Upper lobe of right lung (tissue), 1 donor: Measurements from ENCODE around the gene ROPN1. TPM values are rescaled to one million over a fixed set of nuclear protein-coding genes. Genes with fewer than 3 reads are reported as not detected.

ENCODE experiments used
- ATAC-seq: fragments of 200-7000 bp; cut with Tn5 transposase; one replicate; pipeline ENCODE4 v1.9.1; 2020; ENCODE audit warnings: mild to moderate bottlenecking, moderate library complexity
- DNase-seq: peaks from one replicate; pipeline ENCODE4 v3.0.0-alpha.2; 2020
- H3K27ac ChIP-seq: fragments of 200-600 bp; one replicate; pipeline ENCODE4 v1.8.0; 2022
- H3K27me3 ChIP-seq: fragments of 200-600 bp; one replicate; pipeline ENCODE4 v1.8.0; 2022; ENCODE audit warnings: mild to moderate bottlenecking
- H3K36me3 ChIP-seq: fragments of 200-600 bp; one replicate; pipeline ENCODE4 v1.8.0; 2022
- H3K4me1 ChIP-seq: fragments of 200-600 bp; one replicate; pipeline ENCODE4 v1.8.0; 2022
- H3K4me3 ChIP-seq: fragments of 200-600 bp; one replicate; pipeline ENCODE4 v1.8.0; 2022; ENCODE audit warnings: mild to moderate bottlenecking
- H3K9me3 ChIP-seq: fragments of 200-600 bp; one replicate; pipeline ENCODE4 v1.8.0; 2022
- CTCF ChIP-seq: fragments of 200-600 bp; IDR thresholded peaks from one replicate; pipeline ENCODE4 v1.8.0; 2022; ENCODE audit warnings: antibody characterized with exemption
- intact Hi-C: fragments of 100-400 bp; cut with DNase I; formaldehyde crosslinking; loops from one replicate; pipeline ENCODE4 v1.11.0; 2022
- total RNA-seq: library from RNA; stranded (reverse); fragmentation: NEBNext Ultra II Directional; extraction: Animal tissue kit (Norgen Biotek cat#: 25700); gene quantifications from one replicate; pipeline ENCODE4 v1.2.1, GENCODE V29; 2021
- donor health status: DM: no; HTN: yes; CAD: no; lungs with severe emphysema.

Gene ROPN1
- total RNA-seq, 1 donor from 2014 or later, result not detected

- no peaks in the 10 kb centered on the region for H3K4me1 ChIP-seq
- intact Hi-C loops, result no loop called here
- no peaks in the 10 kb centered on the region for H3K27me3 ChIP-seq
- no peaks in the 10 kb centered on the region for H3K9me3 ChIP-seq
- no peak overlapping the region for H3K27ac ChIP-seq
- TF ChIP-seq CTCF, result no peak
- H3K36me3 ChIP-seq, result no peaks in the 10 kb centered on the region
- ATAC-seq, result no peak
- no peak overlapping the region for H3K4me3 ChIP-seq
- no peak for DNase-seq
These were observed 71.1 kb downstream of the ROPN1 start for GRCh38 chr3:123920868-123921267.

GRCh38 chr3:123920383-123920782, 71.5 kb downstream of the ROPN1 start:
- intact Hi-C loops, result no loop called here
- Histone ChIP-seq H3K4me1 (no peaks in the 10 kb centered on the region), H3K9me3 (no peaks in the 10 kb centered on the region), H3K27ac (no peak overlapping the region), H3K4me3 (no peak overlapping the region), H3K36me3 (no peaks in the 10 kb centered on the region), H3K27me3 (no peaks in the 10 kb centered on the region)
- TF ChIP-seq CTCF, result no peak
- ATAC-seq (no peak), DNase-seq (no peak)

- no peak for ATAC-seq
These were observed 72.6 kb downstream of the ROPN1 start for GRCh38 chr3:123919353-123919752.

More at GRCh38 chr3:123919353-123919752, 72.6 kb downstream of the ROPN1 start:
- Histone ChIP-seq H3K4me3 (no peak overlapping the region), H3K36me3 (peaks cover 5% of the 10 kb centered on the region), H3K27me3 (no peaks in the 10 kb centered on the region), H3K27ac (no peak overlapping the region), H3K9me3 (no peaks in the 10 kb centered on the region), H3K4me1 (no peaks in the 10 kb centered on the region)
- no peak for DNase-seq
- no peak for TF ChIP-seq CTCF
- intact Hi-C loops, result no loop called here

Other genes with a start within 250 kb of the ROPN1 start
- 248 TPM for gene MYLK, start 107.8 kb downstream of the ROPN1 start, total RNA-seq
- gene CCDC14, start 30.9 kb downstream of the ROPN1 start, total RNA-seq, result 38.6 TPM
- 22.4 TPM for gene KALRN, start 41.2 kb upstream of the ROPN1 start, total RNA-seq